Measurements from ENCODE around the gene CRAMP1.
"Not testable (repeated sequence)": the region's sequence is repeated elsewhere in the genome, so short reads cannot be mapped to it uniquely, and the experiment has no call there.

Gene CRAMP1

GRCh38 chr16:1713933-1714332 is 101.8 kb downstream of the CRAMP1 start:
- DNase-seq, result no peak

- no peak for DNase-seq
These were observed 103.1 kb downstream of the CRAMP1 start for GRCh38 chr16:1715220-1715619.

- DNase-seq, result not testable (repeated sequence)
These were observed 106.1 kb downstream of the CRAMP1 start for GRCh38 chr16:1718236-1718635.

- not testable (repeated sequence) for DNase-seq
These were observed 107.5 kb downstream of the CRAMP1 start for GRCh38 chr16:1719559-1720229.

GRCh38 chr16:1721372-1721771 is 109.2 kb downstream of the CRAMP1 start:
- no peak for DNase-seq

- peak; percentile 50 for DNase-seq
These were observed 111.4 kb downstream of the CRAMP1 start for GRCh38 chr16:1723450-1724147.

GRCh38 chr16:1724491-1724890 is 112.3 kb downstream of the CRAMP1 start:
- DNase-seq, result no peak

- DNase-seq, result no peak
These were observed 114.7 kb downstream of the CRAMP1 start for GRCh38 chr16:1726661-1727502.

All from CD4-positive, alpha-beta T cell treated with Interleukin-12 subunit alpha and Interleukin-12 subunit beta, for 1 hour (primary cell).